Epidermal melanocyte (primary cell): Measurements from ENCODE around the gene SLC7A10.
"Not testable (repeated sequence)": the region's sequence is repeated elsewhere in the genome, so short reads cannot be mapped to it uniquely, and the experiment has no call there.

Experiments
- DNase-seq: peaks from one replicate; pipeline ENCODE4 v3.0.0; 2011; ENCODE audit warnings: low spot score; ENCODE audit not compliant: insufficient read length

The SLC7A10 gene

GRCh38 chr19:33177417-33177979, 48.2 kb downstream of the SLC7A10 start:
- no peak for DNase-seq

DNA sequence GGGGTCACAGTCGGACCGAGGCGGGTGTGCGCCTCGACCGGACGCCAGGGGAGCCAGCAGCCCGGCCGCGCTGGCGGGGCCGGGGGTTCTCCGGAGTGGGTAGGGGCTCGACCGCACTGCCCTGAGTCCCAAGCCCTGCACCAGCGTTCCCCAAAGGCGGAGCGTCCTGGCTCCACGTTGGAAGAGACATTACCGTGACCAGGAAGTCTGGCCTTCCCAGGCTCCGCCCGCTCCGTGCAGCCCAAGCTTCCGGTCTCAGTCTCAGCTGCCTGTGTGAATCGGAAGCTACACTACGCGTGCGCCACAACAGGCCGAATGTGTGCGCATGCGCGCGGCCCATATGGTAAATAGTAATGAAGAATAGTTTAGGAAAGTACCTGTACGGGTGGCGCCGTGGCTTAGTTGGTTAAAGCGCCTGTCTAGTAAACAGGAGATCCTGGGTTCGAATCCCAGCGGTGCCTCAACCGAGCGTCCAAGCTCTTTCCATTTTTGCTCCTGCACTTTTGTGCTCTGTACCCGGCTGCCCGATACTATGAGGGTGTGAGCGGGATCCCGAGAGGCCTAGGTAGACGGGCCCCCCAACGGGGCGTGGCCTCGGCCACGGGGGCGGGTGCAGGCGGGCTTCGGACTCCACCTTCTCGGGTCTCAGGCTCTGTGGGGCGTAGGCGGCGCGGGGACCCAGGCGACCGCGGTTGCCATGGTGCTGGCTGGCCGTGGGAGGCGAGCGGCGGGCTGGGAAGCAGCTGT, 48.8 kb downstream of the SLC7A10 start:
- DNase-seq = peak; percentile 92

DNA sequence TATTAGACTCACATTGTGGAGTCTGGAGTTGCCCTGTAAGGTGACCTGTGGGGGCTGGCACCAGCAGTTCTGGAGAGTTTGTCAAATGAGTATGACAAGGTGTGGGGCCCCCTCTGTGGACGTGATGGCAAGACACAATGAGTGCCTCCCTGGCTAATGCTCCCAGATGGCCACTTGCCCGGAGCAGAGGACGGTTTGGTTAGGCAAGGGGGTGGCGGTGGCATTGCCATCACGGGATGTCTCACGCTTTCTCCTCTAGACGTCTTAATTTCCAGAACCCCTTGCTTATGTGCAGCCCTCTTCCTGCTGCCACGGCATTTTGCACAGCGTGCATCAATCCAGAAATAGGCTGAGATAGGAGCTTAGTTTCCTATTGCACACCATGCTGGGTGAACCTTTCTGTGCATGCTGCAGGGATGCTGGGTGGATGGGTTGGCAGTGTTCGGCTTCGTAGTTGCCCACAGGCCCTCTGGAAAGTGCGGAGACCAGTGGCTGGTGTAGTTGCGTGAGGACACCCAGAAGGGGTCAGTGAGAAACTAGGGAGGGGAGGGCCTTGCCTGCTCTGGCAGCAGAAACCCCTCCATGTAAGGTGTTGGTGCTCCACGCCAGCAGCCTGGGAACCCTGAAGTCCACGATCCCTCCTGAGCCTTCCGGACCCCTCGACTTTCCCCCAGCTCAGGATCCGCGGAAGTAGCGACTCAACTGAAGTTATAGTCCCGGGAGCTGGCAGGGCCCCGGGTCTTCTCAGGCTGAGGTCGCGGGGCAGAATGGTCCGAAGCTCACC, 49.6 kb downstream of the SLC7A10 start:
- DNase-seq = no peak

DNA sequence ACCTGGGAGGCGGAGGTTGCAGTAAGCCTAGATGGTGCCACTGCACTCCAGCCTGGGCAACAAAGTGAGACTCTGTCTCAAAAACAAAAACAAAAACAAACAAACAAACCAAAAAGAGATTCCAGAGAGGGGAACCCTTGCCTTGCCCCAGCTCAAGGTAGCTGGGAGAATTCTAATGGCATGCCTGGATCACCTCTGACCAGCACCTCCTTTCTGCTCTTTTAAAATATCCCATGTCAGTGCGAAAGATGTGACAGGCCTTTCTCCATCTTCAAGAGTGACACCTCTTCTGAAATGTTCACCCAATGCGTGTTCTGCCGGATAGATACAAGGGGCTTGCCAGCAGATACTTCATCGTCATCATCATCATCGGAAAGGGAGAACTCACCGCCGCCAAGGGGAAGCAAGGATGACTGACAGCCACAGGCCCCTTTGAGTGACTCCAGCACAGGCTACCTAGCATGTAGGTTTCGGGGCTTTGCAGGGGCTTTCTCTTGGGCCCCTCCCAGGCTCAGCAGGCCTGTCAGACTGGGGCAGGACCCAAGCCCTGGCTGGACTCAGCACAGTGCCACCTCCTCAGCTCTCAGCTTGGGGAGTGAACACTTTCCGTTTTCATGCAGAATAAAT, 50.4 kb downstream of the SLC7A10 start:
- DNase-seq = no peak

DNA sequence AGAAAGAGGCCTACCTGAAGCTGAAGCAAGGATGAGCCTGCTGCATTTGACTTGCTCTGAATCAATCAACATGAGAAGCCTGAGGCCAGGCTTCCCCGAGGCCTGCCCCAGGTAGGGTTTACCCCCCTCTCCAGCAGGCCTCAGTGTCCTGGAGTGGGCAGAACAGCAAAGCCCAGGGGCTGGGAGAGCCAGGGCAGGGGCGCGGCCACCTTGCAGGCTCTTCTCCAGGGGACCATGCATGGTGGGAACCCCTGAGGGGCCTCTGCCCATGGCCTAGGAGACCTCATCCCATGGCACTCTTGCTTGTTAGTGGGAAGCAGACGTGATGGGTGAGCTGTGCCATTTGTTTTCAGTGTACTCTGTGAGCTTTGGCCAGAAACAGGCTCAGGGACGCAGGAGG, 51.5 kb downstream of the SLC7A10 start:
- DNase-seq = no peak

DNA sequence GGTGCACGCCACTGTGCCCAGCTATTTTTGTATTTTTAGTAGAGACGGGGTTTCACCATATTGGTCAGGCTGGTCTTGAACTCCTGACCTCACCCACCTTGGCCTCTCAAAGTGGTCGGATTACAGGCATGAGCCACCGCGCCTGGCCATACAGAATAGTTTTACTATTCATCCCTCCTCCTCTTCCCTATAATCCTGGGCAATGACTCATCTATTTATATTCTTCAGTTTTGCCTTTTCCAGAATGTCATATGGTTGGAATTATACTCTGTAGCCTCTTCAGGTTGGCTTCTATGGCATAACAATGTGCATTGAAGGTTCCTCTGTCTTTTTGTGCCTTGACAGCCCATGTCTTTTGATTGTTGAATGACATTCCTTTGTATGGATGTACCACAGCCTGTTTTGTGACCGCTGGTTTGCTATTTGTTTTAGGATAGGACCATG, 53.7 kb downstream of the SLC7A10 start:
- DNase-seq = no peak

DNA sequence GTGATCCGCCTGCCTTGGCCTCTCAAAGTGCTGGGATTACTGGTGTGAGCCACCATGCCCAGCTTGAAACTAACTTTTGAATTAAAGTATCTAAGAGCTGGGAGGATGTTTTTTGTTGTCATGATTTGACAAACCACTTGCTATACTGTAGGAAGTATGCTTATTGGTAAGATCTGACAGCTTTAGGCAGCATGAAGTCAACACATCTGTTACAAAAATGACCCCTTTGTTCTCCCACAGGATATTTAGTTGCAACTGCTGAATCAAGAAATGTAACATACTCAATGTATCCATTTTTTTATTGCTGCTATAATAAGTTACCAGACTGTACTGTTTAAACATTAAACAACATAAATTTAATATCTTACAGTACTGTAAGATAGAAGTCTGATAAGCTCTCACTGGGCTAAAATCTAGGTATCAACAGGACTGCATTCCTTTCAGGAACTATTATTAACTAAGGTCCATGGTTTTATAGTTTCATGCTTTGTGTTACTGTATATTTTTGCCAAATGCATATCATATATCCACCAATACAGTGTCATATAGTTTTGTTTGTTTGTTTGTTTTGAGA, 54.3 kb downstream of the SLC7A10 start:
- DNase-seq = no peak

GRCh38 chr19:33168528-33168927, 57.1 kb downstream of the SLC7A10 start:
- DNase-seq = no peak

DNA sequence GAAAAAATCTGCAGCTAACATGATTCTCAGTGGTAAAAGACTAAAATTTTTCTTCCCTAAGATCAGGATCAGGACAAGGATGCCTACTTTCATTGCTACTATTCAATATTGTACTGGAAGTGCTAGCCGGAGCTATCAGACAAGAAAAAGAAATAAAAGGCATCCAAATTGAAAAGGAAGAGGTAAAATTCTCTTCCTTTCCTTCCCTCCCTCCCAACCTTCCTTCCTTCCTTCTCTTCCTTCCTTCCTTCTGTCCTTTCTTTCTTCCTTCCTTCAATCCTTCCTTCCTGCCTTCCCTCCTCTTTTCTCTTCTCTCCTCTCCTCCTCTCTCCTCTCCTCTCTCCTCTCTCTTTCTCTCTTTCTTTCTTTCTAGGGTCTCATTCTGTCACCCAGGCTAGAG, 58.2 kb downstream of the SLC7A10 start:
- no peak for DNase-seq

GRCh38 chr19:33166037-33166436, 59.6 kb downstream of the SLC7A10 start:
- DNase-seq = not testable (repeated sequence)

DNA sequence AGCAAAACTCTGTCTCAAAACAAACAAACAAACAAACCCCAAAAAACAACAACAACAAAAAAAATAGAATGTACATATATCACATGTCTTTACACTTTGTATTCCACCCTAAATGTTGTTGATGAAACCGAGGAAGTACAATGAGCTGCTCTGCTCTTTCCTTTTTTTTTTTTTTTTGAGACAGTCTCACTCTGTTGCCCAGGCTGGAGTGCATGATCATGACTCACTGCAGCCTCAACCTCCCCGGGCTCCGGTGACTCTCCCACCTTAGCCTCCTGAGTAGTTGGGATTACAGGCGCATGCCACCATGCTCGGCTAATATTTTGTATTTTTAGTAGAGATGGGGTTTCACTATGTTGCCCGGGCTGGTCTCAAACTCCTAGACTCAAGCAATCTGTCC, 62.2 kb downstream of the SLC7A10 start:
- no peak for DNase-seq

GRCh38 chr19:33161201-33161600, 64.4 kb downstream of the SLC7A10 start:
- DNase-seq = no peak

DNA sequence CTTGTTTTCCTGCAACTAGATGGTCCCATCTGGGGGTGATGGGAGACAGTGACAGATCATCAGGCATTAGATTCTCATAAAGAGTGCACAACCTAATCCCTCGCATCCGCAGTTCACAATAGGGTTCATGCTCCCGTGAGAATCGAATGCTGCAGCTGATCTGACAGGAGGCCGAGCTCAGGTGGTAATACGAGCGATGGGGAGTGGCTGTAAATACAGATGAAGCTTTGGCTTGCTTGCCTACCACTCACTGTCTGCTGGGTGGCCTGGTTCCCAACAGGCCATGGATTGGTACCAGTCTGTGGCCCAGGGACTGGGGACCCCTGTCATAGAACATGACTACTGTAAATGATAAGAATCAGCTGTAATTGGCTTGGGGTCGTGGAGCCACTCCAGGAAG, 65.8 kb downstream of the SLC7A10 start:
- DNase-seq = no peak

- DNase-seq = no peak
Observed at GRCh38 chr19:33159149-33159548, 66.5 kb downstream of the SLC7A10 start.
